ENCODE data around the gene RGS9.

DNA sequence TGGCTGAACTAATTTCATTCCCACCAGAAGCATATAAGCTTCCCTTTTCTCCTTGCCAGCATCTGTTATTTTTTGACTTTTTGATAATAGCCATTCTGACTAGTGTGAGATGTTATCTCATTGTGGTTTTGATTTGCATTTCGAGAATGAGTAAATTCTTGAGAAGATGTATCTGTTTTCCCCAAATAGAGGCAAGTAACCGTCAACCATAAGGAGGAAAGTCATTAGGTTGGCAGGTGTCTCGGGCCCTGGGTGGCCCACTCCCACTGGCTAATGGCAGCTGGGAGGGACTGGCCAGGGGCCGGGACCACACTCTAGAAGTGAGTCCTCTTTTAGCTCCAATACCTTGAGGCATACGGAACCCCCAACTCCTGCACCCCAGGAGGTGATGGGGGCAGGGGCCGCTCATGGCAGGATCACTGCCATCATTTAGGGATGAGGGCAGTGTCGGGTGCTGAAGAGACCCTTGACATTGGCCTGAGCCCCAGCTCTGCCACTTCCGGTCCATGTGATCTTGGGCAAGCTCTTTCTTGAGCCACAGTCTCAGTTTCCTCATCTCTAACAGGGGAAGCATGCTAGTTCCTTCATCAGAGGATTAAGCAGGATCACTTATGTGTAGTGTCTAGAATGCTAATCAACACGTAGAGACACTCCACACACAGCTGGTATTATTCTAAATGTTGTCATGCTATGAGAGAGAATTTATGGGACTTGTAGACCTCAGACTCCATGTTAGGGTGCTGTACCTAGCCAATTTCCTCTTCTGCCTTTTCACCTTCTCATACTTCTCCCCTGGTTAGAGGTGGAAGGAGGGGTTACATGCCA is 44.3 kb downstream of the RGS9 start:
- TF ChIP-seq, protein P1, sequence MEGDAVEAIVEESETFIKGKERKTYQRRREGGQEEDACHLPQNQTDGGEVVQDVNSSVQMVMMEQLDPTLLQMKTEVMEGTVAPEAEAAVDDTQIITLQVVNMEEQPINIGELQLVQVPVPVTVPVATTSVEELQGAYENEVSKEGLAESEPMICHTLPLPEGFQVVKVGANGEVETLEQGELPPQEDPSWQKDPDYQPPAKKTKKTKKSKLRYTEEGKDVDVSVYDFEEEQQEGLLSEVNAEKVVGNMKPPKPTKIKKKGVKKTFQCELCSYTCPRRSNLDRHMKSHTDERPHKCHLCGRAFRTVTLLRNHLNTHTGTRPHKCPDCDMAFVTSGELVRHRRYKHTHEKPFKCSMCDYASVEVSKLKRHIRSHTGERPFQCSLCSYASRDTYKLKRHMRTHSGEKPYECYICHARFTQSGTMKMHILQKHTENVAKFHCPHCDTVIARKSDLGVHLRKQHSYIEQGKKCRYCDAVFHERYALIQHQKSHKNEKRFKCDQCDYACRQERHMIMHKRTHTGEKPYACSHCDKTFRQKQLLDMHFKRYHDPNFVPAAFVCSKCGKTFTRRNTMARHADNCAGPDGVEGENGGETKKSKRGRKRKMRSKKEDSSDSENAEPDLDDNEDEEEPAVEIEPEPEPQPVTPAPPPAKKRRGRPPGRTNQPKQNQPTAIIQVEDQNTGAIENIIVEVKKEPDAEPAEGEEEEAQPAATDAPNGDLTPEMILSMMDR (conservative IDR thresholded peaks at IDR 0.05 in 1 of 2, IDR thresholded peaks at IDR 0.05 in 1 of 2; ENCODE audit: extremely low read depth in 1 of 2, insufficient read depth in 1 of 2, low read depth in 1 of 2, low read length in 2 of 2) = no peak
- TF ChIP-seq EZH2 (IDR thresholded peaks at IDR 0.05; ENCODE audit: borderline replicate concordance, low read length) = no peak
